ENCODE results near the gene TNP2. TPM values are rescaled to one million over a fixed set of nuclear protein-coding genes. Genes with fewer than 3 reads are reported as not detected.

Gene TNP2
- total RNA-seq, 1 experiment from 2014 or later = not detected

GRCh38 chr16:11250091-11250785 is 18.9 kb downstream of the TNP2 start (continued):
- no peak for TF ChIP-seq CTCF (IDR thresholded peaks at IDR 0.05 in 2 of 3, conservative IDR thresholded peaks at IDR 0.05 in 1 of 3; ENCODE audit: borderline replicate concordance in 1 of 3, insufficient read depth in 1 of 3, low read depth in 2 of 3, low read length in 2 of 3)
- no peak for TF ChIP-seq JUND (IDR thresholded peaks at IDR 0.05)
- TF ChIP-seq SRF (IDR thresholded peaks at IDR 0.05; ENCODE audit: low read depth) = no peak
- no peak for TF ChIP-seq ATF3 (IDR thresholded peaks at IDR 0.05)
- TF ChIP-seq YY1 (IDR thresholded peaks at IDR 0.05; ENCODE audit: extremely low read depth, insufficient replicate concordance, low read depth, low read length) = no peak
- no peak for TF ChIP-seq EZH2 (IDR thresholded peaks at IDR 0.05)

GRCh38 chr16:11249233-11250061 is 19.7 kb downstream of the TNP2 start:
- TF ChIP-seq FOSL1 (IDR thresholded peaks at IDR 0.05; ENCODE audit: low read depth) (no peak), CTCF (IDR thresholded peaks at IDR 0.05 in 2 of 3, conservative IDR thresholded peaks at IDR 0.05 in 1 of 3; ENCODE audit: borderline replicate concordance in 1 of 3, insufficient read depth in 1 of 3, low read depth in 2 of 3, low read length in 2 of 3) (no peak), ATF3 (IDR thresholded peaks at IDR 0.05) (no peak), JUND (IDR thresholded peaks at IDR 0.05) (no peak), POLR2A (IDR thresholded peaks at IDR 0.05; ENCODE audit: borderline replicate concordance, extremely low read depth, insufficient read depth, insufficient read length) (no peak)
- Histone ChIP-seq H3K9me2 (ENCODE audit: insufficient read depth) (no peaks in the 10 kb centered on the region), H3K9ac (ENCODE audit: low read length) (no peak overlapping the region), H3K36me3 (ENCODE audit: control insufficient read depth in 1 of 2, insufficient read depth in 2 of 2, low read length in 2 of 2) (no peaks in the 10 kb centered on the region), H2AFZ (ENCODE audit: low read depth, low read length, poor library complexity, severe bottlenecking) (no peak overlapping the region), H3K9me3 (ENCODE audit: control insufficient read depth in 1 of 2, insufficient read depth in 1 of 2, low read depth in 1 of 2, low read length in 2 of 2) (no peaks in the 10 kb centered on the region), H4K20me1 (ENCODE audit: insufficient read depth) (no peaks in the 10 kb centered on the region), H3K27ac (ENCODE audit: low read depth, low read length) (no peak overlapping the region), H3K27me3 (ENCODE audit: insufficient read depth, low read length) (no peaks in the 10 kb centered on the region), H3K4me3 (replicated peaks in 1 of 2; ENCODE audit: low read depth in 1 of 2, low read length in 2 of 2) (no peak overlapping the region), H3K4me2 (ENCODE audit: low read length) (no peak overlapping the region), H3K4me1 (ENCODE audit: control insufficient read depth in 1 of 2, insufficient read depth in 2 of 2, low read length in 2 of 2) (peaks cover 2 to 9% of the 10 kb centered on the region in 2 experiments; a peak in 3 of 4 replicates), H3K79me2 (ENCODE audit: insufficient read depth, low read length) (no peaks in the 10 kb centered on the region)
- ChIA-PET CTCF (no interaction called here), POLR2A (no interaction called here), RAD21 (ENCODE audit: low non-redundant PET in 1 of 2, low total read pairs in 2 of 2, uncharacterized antibody in 2 of 2, unreplicated experiment in 2 of 2) (no interaction called here)
- intact Hi-C loops (cut with micrococcal nuclease) = no loop called here
- no TSS peak for BruUV-seq (replicated peaks)
- ATAC-seq (no peak), DNase-seq (ENCODE audit: low read depth, low spot score) (no peak)
